GM10266 (cell line): ENCODE results near the gene CTTNBP2NL.

ENCODE experiments used
- DNase-seq: peaks from one replicate; pipeline ENCODE4 v3.0.0; 2012; ENCODE audit errors: extremely low spot score
- CTCF ChIP-seq: IDR thresholded peaks from 2 replicates; pipeline ENCODE4 v1.5.1; 2012; ENCODE audit warnings: mild to moderate bottlenecking, low read depth; ENCODE audit not compliant: control insufficient read depth, insufficient read depth; ENCODE audit errors: missing control alignments

CTTNBP2NL gene

GRCh38 chr1:112507336-112507735 lies 111.3 kb downstream of the CTTNBP2NL start:
- DNase-seq, result no peak
- TF ChIP-seq CTCF, result no peak

GRCh38 chr1:112507921-112508277 lies 111.9 kb downstream of the CTTNBP2NL start:
- peak; percentile 59 for DNase-seq
- TF ChIP-seq CTCF, result no peak

GRCh38 chr1:112508278-112509004 lies 112.4 kb downstream of the CTTNBP2NL start, which contains the start of gene WNT2B:
Gene WNT2B, plus strand, starts transcription at chr1:112508965. Its CDS starts 298 bp downstream, at chr1:112509263.
- no peak for TF ChIP-seq CTCF
- DNase-seq, result peak; percentile 74

- no peak for TF ChIP-seq CTCF
- peak; percentile 57 for DNase-seq
These were observed 113.1 kb downstream of the CTTNBP2NL start for GRCh38 chr1:112509005-112509659.

GRCh38 chr1:112509660-112510178 lies 113.7 kb downstream of the CTTNBP2NL start:
- no peak for TF ChIP-seq CTCF
- DNase-seq, result no peak

- no peak for TF ChIP-seq CTCF
- DNase-seq, result no peak
These were observed 114.3 kb downstream of the CTTNBP2NL start for GRCh38 chr1:112510340-112510739.
